ENCODE measurements around the gene GRIK3. TPM values are rescaled to one million over a fixed set of nuclear protein-coding genes. Genes with fewer than 3 reads are reported as not detected.

GRIK3 gene
- total and polyA plus RNA-seq, 2 of the 8 experiments (the other 6 are each of a cell fraction or from before 2014, with no cell fraction given) = 2.1 to 3.4 TPM

DNA sequence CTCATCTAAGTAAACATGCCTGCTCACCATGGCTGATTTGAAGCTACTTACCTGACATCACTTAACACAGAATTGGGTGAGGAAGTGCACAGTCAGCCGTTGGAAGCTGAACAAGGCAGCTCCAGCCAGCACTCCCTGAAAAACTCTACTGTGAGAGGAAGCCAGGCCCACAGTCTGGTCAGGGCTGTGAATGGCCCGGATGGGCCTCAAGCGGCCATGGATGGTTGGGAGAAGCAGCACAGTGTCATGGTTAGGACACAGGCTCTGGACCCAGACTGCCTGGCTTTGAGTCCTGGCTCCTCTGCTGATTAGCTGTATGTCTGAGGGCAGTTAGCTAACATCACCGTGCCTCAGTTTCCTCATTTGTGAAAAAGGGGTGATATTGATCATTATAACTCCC, 267.8 kb downstream of the GRIK3 start:
- H3K4me3 ChIP-seq (ENCODE audit: extremely low read depth in 1 of 4, insufficient read depth in 2 of 4, low read depth in 3 of 4, low read length in 4 of 4) = no peak overlapping the region
- H2BK15ac ChIP-seq (ENCODE audit: low read length) = peak overlapping the region; percentile 24; the same call in 1 of the 2 replicates
- no peak for DNase-seq (ENCODE audit: low read depth in 1 of 2, low spot score in 2 of 2)
- H3K18ac ChIP-seq (ENCODE audit: extremely low read depth, low read length) = peak overlapping the region; percentile 43; the same call in 1 of the 2 replicates
- no peaks in the 10 kb centered on the region for H3K27me3 ChIP-seq (replicated peaks in 1 of 4; ENCODE audit: control insufficient read depth in 3 of 4, extremely low read depth in 1 of 4, insufficient read depth in 3 of 4, low read length in 3 of 4)
- no peaks in the 10 kb centered on the region for H3K79me2 ChIP-seq (ENCODE audit: control insufficient read depth in 1 of 2, insufficient read depth in 2 of 2, low read length in 2 of 2)
- H2AFZ ChIP-seq (ENCODE audit: low read length) = no peak overlapping the region
- H3K4me1 ChIP-seq (replicated peaks in 1 of 4; ENCODE audit: control insufficient read depth in 3 of 4, insufficient read depth in 4 of 4, low read length in 3 of 4) = peaks cover 15 to 37% (median 28%) of the 10 kb centered on the region in 4 experiments
- H2BK20ac ChIP-seq (ENCODE audit: low read length) = no peak overlapping the region
- no peak overlapping the region for H3K14ac ChIP-seq (ENCODE audit: insufficient read length)
- WGBS, 2 experiments (ENCODE audit: extremely low coverage in 1 of 2, insufficient coverage in 1 of 2, insufficient read length in 1 of 2, insufficient replicate concordance in 2 of 2, low coverage in 1 of 2, low lambda C conversion rate in 2 of 2, missing lambda C conversion rate in 1 of 2) = 87% methylated on average over 4 of the region's 4 CpGs; no CpG with 5 or more reads in 1 of the 2 experiments
- no peaks in the 10 kb centered on the region for H3K79me1 ChIP-seq (ENCODE audit: low read depth, low read length)
- no peaks in the 10 kb centered on the region for H4K20me1 ChIP-seq (replicated peaks in 1 of 2; ENCODE audit: control insufficient read depth in 1 of 2, insufficient read depth in 2 of 2, low read length in 2 of 2)
- peak overlapping the region; percentile 18 for H4K91ac ChIP-seq (replicated peaks; ENCODE audit: insufficient read length, low read length)
- H3K56ac ChIP-seq (replicated peaks; ENCODE audit: insufficient read length, low read depth, low read length) = no peak overlapping the region
- H4K8ac ChIP-seq (ENCODE audit: extremely low read depth, insufficient read depth, low read length) = no peak overlapping the region
- peak overlapping the region; percentile 2 for H2BK120ac ChIP-seq (replicated peaks; ENCODE audit: low read depth, low read length)
- FAIRE-seq = no peak
- H3K4ac ChIP-seq (replicated peaks; ENCODE audit: insufficient read length, low read depth, low read length) = no peak overlapping the region
- H3K9me3 ChIP-seq (ENCODE audit: insufficient read depth in 2 of 2, low read depth in 1 of 2, low read length in 1 of 2) = no peaks in the 10 kb centered on the region
- peak overlapping the region; percentile 33; the same call in 1 of the 2 replicates for H2AK5ac ChIP-seq (ENCODE audit: low read depth, low read length)
- no peak overlapping the region for H3K9ac ChIP-seq (replicated peaks in 1 of 4; ENCODE audit: extremely low read depth in 1 of 4, low read depth in 3 of 4, low read length in 3 of 4)
- no peaks in the 10 kb centered on the region for H3K36me3 ChIP-seq (ENCODE audit: control insufficient read depth in 2 of 4, insufficient read depth in 4 of 4, low read length in 3 of 4)
- H3K27ac ChIP-seq (ENCODE audit: low read depth, low read length) = no peak overlapping the region
- POLR2A ChIA-PET (ENCODE audit: partially characterized antibody) = interaction anchor here (1.2 kb wide), 1 partner anchor 190 kb away, joined by 3 read pairs; no protein-coding TSS in a partner anchor
- CTCF ChIA-PET (ENCODE audit: partially characterized antibody) = interaction anchor here (0.8 to 2.2 kb wide), 2 partner anchors 98 to 104 kb away, joined by 3 to 7 read pairs; no protein-coding TSS in a partner anchor
- H3K4me2 ChIP-seq (ENCODE audit: insufficient read depth in 1 of 2, low read depth in 2 of 2, low read length in 2 of 2) = no peak overlapping the region
- no peak overlapping the region for H3K23ac ChIP-seq (ENCODE audit: insufficient read length)
- H2BK12ac ChIP-seq (ENCODE audit: low read depth, low read length) = peak overlapping the region; percentile 13; the same call in 1 of the 2 replicates
- no peak overlapping the region for H4K5ac ChIP-seq (ENCODE audit: insufficient read length, low read depth, low read length)
- H2BK5ac ChIP-seq (ENCODE audit: low read depth, low read length) = no peak overlapping the region
- peaks cover 6% of the 10 kb centered on the region; the same call in 1 of the 2 replicates for H3K23me2 ChIP-seq (ENCODE audit: low read depth, low read length)
- TF ChIP-seq SP4 (IDR thresholded peaks at IDR 0.05; ENCODE audit: low read length) (no peak), SIN3A (conservative IDR thresholded peaks at IDR 0.05 in 1 of 2, IDR thresholded peaks at IDR 0.05 in 1 of 2; ENCODE audit: low read depth in 1 of 2, low read length in 2 of 2) (no peak), TEAD4 (IDR thresholded peaks at IDR 0.05; ENCODE audit: low read depth, low read length) (no peak), HDAC6 (IDR thresholded peaks at IDR 0.05; ENCODE audit: low read depth, low read length) (no peak), CBX8 (IDR thresholded peaks at IDR 0.05; ENCODE audit: borderline replicate concordance, low read depth, low read length) (no peak), CHD1 (IDR thresholded peaks at IDR 0.05; ENCODE audit: low read depth, low read length) (no peak), BACH1 (IDR thresholded peaks at IDR 0.05; ENCODE audit: low read length) (no peak), RXRA (IDR thresholded peaks at IDR 0.05; ENCODE audit: insufficient read depth, low read depth, low read length) (no peak), SP1 (IDR thresholded peaks at IDR 0.05; ENCODE audit: low read depth, low read length) (no peak), TBP (IDR thresholded peaks at IDR 0.05; ENCODE audit: low read depth, low read length) (no peak), BRCA1 (IDR thresholded peaks at IDR 0.05; ENCODE audit: low read depth, low read length) (no peak), POLR2A (IDR thresholded peaks at IDR 0.05; ENCODE audit: control extremely low read depth in 1 of 2, low read depth in 2 of 2, low read length in 2 of 2) (no peak), GTF2F1 (IDR thresholded peaks at IDR 0.05; ENCODE audit: borderline replicate concordance, low read depth, low read length) (no peak), CBX5 (IDR thresholded peaks at IDR 0.05; ENCODE audit: low read depth, low read length) (no peak), EZH2 (IDR thresholded peaks at IDR 0.05; ENCODE audit: low read depth, low read length, severe bottlenecking) (no peak)
